Spleen (tissue), 11 donors: ENCODE measurements around the gene ATRN. TPM values are rescaled to one million over a fixed set of nuclear protein-coding genes. Genes with fewer than 3 reads are reported as not detected.

Experiments
- DNase-seq: peaks from one replicate; pipeline ENCODE4 v3.0.0-alpha.2; 2020
- H3K27ac ChIP-seq, 8 donors: fragments of 200-600 bp; sonication (generic) in 7 of 8; 1 replicate in 4 of 8; 2 replicates in 4 of 8; pipeline versions ENCODE4 v1.5.0 to v1.8.0; 2016 to 2021; ENCODE audit warnings: inconsistent platforms in 4 of 8, mild to moderate bottlenecking in 4 of 8, moderate library complexity in 1 of 8
- H3K27me3 ChIP-seq, 7 donors: fragments of 200-600 bp; sonication (generic) in 6 of 7; replicated peaks in 1 of 7; 1 replicate in 4 of 7; 2 replicates in 3 of 7; pipeline versions ENCODE4 v1.5.0 to v1.8.0; 2016 to 2021; ENCODE audit warnings: inconsistent platforms in 3 of 7, mild to moderate bottlenecking in 1 of 7
- H3K36me3 ChIP-seq, 6 donors: fragments of 200-600 bp; sonication (generic) in 5 of 6; 1 replicate in 4 of 6; 2 replicates in 2 of 6; pipeline versions ENCODE4 v1.5.0 to v1.8.0; 2016 to 2021; ENCODE audit warnings: inconsistent platforms in 2 of 6
- H3K4me1 ChIP-seq, 6 donors: fragments of 200-600 bp; sonication (generic) in 5 of 6; 1 replicate in 3 of 6; 2 replicates in 3 of 6; pipeline versions ENCODE4 v1.5.0 to v1.8.0; 2016 to 2021; ENCODE audit warnings: inconsistent platforms in 3 of 6
- H3K4me3 ChIP-seq, 8 donors: fragments of 200-600 bp; sonication (generic) in 7 of 8; 1 replicate in 4 of 8; 2 replicates in 4 of 8; pipeline versions ENCODE4 v1.5.0 to v1.8.0; 2016 to 2021; ENCODE audit warnings: inconsistent platforms in 4 of 8, mild to moderate bottlenecking in 4 of 8, moderate library complexity in 2 of 8
- H3K9me3 ChIP-seq, 8 donors: fragments of 200-600 bp; sonication (generic) in 7 of 8; 1 replicate in 4 of 8; 2 replicates in 4 of 8; pipeline versions ENCODE4 v1.5.0 to v1.8.0; 2016 to 2021; ENCODE audit warnings: inconsistent platforms in 4 of 8
- POLR2A ChIP-seq, 3 donors: fragments of 450-650 bp; IDR thresholded peaks; one replicate each; pipeline ENCODE4 v1.5.1; 2017; ENCODE audit warnings: antibody characterized with exemption in 3 of 3, mild to moderate bottlenecking in 1 of 3
- POLR2AphosphoS5 ChIP-seq, 3 donors: sonication (generic); formaldehyde crosslinking; IDR thresholded peaks; one replicate each; pipeline ENCODE4 v1.5.1; 2017; ENCODE audit warnings: antibody characterized with exemption in 3 of 3
- WGBS, 5 donors: extraction: QIAGEN DNeasy Blood & Tissue Kit in 3 of 5; methylation state at CpG; one replicate each; pipeline versions ENCODE4 v1.1.5 to v1.1.7; 2013 to 2018; 5-methylcytosine and 5-hydroxymethylcytosine counted together
- intact Hi-C: fragments of 100-400 bp; cut with DNase I; formaldehyde crosslinking; loops from one replicate; pipeline ENCODE4 v1.15.0; 2023; ENCODE audit warnings: low total_unique reads
- polyA plus RNA-seq, 3 donors: library from polyadenylated mRNA; stranded (reverse); fragments of 200-250 nt; gene quantifications; one replicate each; pipeline ENCODE4 v1.2.1, GENCODE V29; 2013
- total RNA-seq, 7 donors: library from RNA; depleted of rRNA in 3 of 7; stranded (reverse); fragments of >200 nt in 3 of 7; fragmentation: NEBNext Ultra II Directional in 4 of 7; extraction: Animal tissue kit (Norgen Biotek cat#: 25700) in 4 of 7; gene quantifications; one replicate each; pipeline versions ENCODE4 v1.1.0 to v1.2.1, GENCODE V29; 2016 to 2021
- TF ChIP-seq, protein P1 (sequence below), 11 experiments: fragments of 200-600 bp in 7 of 11; fragments of 450-650 bp in 4 of 11; sonication (generic) in 4 of 11; IDR thresholded peaks in 8 of 11; conservative IDR thresholded peaks in 3 of 11; 1 replicate in 7 of 11; 2 replicates in 4 of 11; pipeline versions ENCODE4 v1.4.0 to v1.8.0; 2016 to 2021; ENCODE audit warnings: antibody characterized with exemption in 11 of 11, inconsistent platforms in 4 of 11, mild to moderate bottlenecking in 1 of 11
- donor health status: healthy with polysubstance abuse.
- donor health status: DM: no; HTN: no; CAD: no; lungs with moderate emphysema.
- donor health status: DM: no; HTN: no; CAD: no.
- donor health status: Bipolar disorder and iron deficiency.
- donor health status: healthy.
- donor health status: DM: no; HTN: no; CAD: no.
- donor health status: DM: yes; HTN: yes; CAD: no.

Gene ATRN
- total and polyA plus RNA-seq, 10 donors, result 1.8 to 49.9 (median 27.6) TPM

DNA sequence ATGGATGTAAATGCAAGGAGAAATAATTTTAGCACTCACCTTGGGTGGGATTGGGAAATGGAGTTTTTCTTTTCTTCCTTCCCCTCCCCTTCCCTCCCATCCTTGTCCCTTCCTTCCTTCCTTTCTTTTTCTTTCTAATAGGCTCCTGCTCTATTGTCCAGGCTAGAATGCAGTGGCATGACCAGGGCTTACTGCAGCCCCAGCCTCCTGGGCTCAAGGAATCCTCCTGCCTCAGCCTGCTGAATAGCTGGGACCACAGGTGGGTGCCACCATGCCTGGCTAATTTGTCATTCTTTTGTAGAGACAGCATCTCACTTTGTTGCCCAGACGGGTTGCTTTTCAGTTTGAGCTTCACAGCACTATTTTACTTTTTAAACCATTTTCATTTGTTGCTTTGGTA, 21.5 kb upstream of the ATRN start:
- TF ChIP-seq, protein P1, sequence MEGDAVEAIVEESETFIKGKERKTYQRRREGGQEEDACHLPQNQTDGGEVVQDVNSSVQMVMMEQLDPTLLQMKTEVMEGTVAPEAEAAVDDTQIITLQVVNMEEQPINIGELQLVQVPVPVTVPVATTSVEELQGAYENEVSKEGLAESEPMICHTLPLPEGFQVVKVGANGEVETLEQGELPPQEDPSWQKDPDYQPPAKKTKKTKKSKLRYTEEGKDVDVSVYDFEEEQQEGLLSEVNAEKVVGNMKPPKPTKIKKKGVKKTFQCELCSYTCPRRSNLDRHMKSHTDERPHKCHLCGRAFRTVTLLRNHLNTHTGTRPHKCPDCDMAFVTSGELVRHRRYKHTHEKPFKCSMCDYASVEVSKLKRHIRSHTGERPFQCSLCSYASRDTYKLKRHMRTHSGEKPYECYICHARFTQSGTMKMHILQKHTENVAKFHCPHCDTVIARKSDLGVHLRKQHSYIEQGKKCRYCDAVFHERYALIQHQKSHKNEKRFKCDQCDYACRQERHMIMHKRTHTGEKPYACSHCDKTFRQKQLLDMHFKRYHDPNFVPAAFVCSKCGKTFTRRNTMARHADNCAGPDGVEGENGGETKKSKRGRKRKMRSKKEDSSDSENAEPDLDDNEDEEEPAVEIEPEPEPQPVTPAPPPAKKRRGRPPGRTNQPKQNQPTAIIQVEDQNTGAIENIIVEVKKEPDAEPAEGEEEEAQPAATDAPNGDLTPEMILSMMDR (IDR thresholded peaks at IDR 0.05 in 8 of 11, conservative IDR thresholded peaks at IDR 0.05 in 3 of 11), result no peak
- TF ChIP-seq POLR2AphosphoS5 (IDR thresholded peaks at IDR 0.05) (no peak), POLR2A (IDR thresholded peaks at IDR 0.05) (no peak)
- WGBS, 5 donors, result 74 to 83% (median 76%) methylated on average over 1 of the region's 1 CpG
- intact Hi-C loops, result no loop called here
- no peaks in the 10 kb centered on the region for H3K36me3 ChIP-seq
- no peaks in the 10 kb centered on the region for H3K4me1 ChIP-seq
- H3K27ac ChIP-seq, result no peak overlapping the region
- DNase-seq, result no peak
- no peaks in the 10 kb centered on the region for H3K9me3 ChIP-seq
- H3K27me3 ChIP-seq, result no peaks in the 10 kb centered on the region
- H3K4me3 ChIP-seq, result no peak overlapping the region

DNA sequence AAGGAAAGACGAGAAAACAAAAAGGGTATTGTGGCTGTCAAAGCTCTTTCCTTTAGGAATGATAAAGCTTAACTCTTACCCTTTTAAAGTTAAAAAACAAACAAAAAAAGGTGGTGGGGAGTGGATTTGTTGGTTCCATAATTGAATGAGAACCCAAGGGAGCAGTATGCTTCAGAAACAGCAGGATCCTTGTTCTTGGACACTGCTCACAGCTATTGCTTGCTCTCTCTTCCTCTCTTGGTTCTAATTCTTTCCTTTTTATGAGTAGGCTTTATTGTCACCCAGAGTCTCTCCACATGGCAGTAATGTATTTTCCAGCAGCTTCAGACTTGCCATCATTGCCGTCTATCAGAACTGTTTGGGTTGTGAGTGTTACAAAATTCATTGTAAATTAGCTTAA, 18.7 kb upstream of the ATRN start:
- Histone ChIP-seq H3K9me3 (no peaks in the 10 kb centered on the region), H3K36me3 (no peaks in the 10 kb centered on the region), H3K4me1 (no peaks in the 10 kb centered on the region), H3K27ac (no peak overlapping the region), H3K27me3 (no peaks in the 10 kb centered on the region), H3K4me3 (no peak overlapping the region)
- intact Hi-C loops, result no loop called here
- no peak for DNase-seq
- 85 to 98% (median 94%) methylated on average over 2 of the region's 2 CpGs for WGBS, 5 donors
- no peak for TF ChIP-seq POLR2A (IDR thresholded peaks at IDR 0.05)
- no peak for TF ChIP-seq POLR2AphosphoS5 (IDR thresholded peaks at IDR 0.05)
- TF ChIP-seq, protein P1 (IDR thresholded peaks at IDR 0.05 in 8 of 11, conservative IDR thresholded peaks at IDR 0.05 in 3 of 11), result no peak

DNA sequence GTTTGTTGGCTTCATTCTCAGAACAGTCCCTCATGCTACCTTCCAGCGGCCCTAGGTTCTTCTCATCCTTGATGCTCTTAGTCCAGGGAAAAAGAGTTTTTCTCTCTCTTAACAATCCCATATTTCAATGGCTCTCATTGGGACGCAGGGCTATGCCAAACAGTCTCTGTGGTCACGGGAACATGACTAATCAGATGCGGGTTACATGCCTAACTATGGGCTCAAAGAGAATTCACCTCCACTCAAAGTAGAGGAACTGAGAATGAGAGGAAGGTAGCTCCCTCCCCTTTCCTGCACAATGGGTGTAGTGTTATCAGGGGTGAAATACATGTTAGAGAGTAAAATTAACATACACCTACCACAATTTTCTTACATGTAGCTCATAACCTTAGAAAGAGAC, 18.1 kb upstream of the ATRN start:
- no peaks in the 10 kb centered on the region for H3K4me1 ChIP-seq
- no peak overlapping the region for H3K27ac ChIP-seq
- 70 to 81% (median 76%) methylated on average over 4 of the region's 4 CpGs for WGBS, 5 donors
- intact Hi-C loops, result no loop called here
- no peaks in the 10 kb centered on the region for H3K27me3 ChIP-seq
- no peak for TF ChIP-seq POLR2AphosphoS5 (IDR thresholded peaks at IDR 0.05)
- TF ChIP-seq, protein P1 (IDR thresholded peaks at IDR 0.05 in 8 of 11, conservative IDR thresholded peaks at IDR 0.05 in 3 of 11), result no peak
- TF ChIP-seq POLR2A (IDR thresholded peaks at IDR 0.05), result no peak
- DNase-seq, result no peak
- H3K4me3 ChIP-seq, result no peak overlapping the region
- H3K9me3 ChIP-seq, result no peaks in the 10 kb centered on the region
- no peaks in the 10 kb centered on the region for H3K36me3 ChIP-seq

DNA sequence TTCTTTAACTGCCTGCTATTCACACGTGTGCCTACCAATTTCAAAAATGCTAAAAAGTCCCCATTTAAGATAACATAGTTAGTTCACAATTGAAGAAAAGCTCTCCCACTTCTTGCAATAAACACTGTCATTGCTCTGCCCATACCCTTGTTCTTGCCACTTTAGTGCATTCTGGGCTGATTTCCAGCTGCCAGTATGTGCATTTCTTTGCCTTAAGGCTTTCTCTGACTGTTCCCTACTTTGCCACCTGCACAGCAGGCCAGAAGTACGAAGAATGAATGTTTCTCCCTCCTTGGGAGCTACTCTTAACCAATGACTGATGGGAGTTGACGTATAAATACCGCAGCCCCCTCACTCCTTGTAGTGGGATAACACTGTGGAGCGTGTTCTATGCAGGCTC, 16.0 kb upstream of the ATRN start:
- Histone ChIP-seq H3K27ac (no peak overlapping the region), H3K9me3 (no peaks in the 10 kb centered on the region), H3K4me1 (no peaks in the 10 kb centered on the region), H3K4me3 (no peak overlapping the region), H3K27me3 (no peaks in the 10 kb centered on the region), H3K36me3 (no peaks in the 10 kb centered on the region)
- DNase-seq, result no peak
- WGBS, 5 donors, result 64 to 79% (median 69%) methylated on average over 5 of the region's 5 CpGs
- intact Hi-C loops, result no loop called here
- TF ChIP-seq POLR2AphosphoS5 (IDR thresholded peaks at IDR 0.05), result no peak
- TF ChIP-seq POLR2A (IDR thresholded peaks at IDR 0.05), result no peak
- TF ChIP-seq, protein P1 (IDR thresholded peaks at IDR 0.05 in 8 of 11, conservative IDR thresholded peaks at IDR 0.05 in 3 of 11), result no peak
